GM21515 (cell line): ENCODE results near the gene PTH2R.
A peak's percentile ranks its signal among the peaks of the same experiment; 100 is the strongest.
"Not testable (repeated sequence)": the region's sequence is repeated elsewhere in the genome, so short reads cannot be mapped to it uniquely, and the experiment has no call there.

Source experiments
- ATAC-seq: cut with Tn5 transposase; IDR thresholded peaks from one replicate; pipeline ENCODE4 v1.9.1; 2021; ENCODE audit not compliant: unreplicated experiment

Gene PTH2R

DNA sequence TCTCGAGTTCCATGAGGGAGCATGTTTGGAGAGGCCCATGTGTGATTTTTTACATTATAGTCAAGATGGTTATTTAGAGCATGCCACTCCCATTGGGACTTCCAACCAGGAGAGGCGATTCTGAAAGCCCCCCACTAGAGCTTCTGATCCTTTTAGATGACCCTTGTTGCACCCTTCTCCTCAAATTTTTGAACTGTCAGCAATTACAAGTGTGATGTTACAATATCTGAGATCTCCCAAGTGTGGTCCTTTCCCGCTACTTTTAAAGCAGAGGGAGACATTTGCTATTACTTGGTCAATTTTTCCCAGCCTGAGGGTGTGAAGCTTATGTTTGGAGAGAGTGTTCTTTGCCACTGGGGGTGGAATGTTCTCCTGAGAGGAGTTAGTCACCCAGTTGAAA lies 16.7 kb upstream of the PTH2R start:
- no peak for ATAC-seq

- no peak for ATAC-seq
Observed at GRCh38 chr2:208392300-208392699, 14.3 kb upstream of the PTH2R start.

GRCh38 chr2:208396796-208397195 lies 9.8 kb upstream of the PTH2R start:
- ATAC-seq = not testable (repeated sequence)

DNA sequence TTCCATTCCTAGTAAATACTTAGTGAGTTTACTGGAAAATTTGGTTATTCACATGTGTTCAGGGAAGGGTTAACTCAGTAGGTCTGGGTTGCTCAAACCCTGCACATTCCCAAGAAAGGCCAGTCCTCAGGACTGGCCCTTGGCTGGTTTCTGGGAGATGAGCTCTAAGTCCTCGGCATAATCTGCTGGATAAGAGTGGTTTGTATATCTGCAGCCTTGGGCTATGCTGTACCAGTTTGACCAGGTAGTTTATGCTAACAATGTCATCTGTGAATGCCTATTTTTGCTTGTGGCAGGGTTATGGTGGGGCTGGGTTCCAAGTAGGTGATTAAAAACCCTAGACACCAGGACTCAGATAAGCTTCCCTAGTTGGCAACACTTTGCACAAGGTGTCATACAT lies 7.4 kb upstream of the PTH2R start:
- ATAC-seq = no peak

DNA sequence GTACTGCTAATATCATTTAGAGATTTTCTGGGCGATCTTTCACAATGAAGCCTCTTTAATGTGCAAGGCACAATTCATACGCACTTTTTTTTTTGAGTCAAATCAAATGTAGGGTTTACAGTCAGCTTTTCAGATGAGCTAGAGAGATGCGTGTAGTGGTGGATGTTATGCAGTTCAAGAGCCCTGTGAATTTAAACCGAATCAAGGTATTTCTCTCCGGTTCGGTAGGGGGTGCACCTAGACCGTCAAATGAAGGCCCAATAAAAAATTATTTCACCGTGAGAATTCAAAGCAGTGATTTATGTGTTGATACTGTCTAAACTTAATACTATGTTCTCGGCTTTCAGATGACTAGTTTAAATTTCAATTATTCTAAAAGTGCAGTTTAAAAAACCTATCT lies 1.1 kb downstream of the PTH2R start:
- no peak for ATAC-seq

DNA sequence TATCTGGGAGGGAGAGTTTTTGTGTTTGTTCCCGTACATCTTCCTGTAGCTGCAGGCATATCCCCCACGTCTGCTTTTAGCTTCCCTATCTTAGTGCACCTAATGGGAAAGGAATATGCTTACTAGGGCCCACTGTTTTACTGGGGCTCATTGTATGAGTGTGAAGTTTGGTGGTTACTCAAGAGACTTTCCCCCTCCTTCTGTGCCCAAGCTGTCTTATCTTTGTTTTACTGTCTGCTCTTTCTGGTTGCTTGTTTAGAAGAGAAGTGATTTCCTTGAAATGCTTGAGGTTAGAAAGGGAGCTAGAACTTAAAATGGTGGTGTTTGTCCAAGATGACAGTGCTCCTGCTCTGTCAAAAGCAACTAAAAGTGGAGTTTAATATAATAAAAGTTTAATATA lies 7.3 kb downstream of the PTH2R start:
- no peak for ATAC-seq

DNA sequence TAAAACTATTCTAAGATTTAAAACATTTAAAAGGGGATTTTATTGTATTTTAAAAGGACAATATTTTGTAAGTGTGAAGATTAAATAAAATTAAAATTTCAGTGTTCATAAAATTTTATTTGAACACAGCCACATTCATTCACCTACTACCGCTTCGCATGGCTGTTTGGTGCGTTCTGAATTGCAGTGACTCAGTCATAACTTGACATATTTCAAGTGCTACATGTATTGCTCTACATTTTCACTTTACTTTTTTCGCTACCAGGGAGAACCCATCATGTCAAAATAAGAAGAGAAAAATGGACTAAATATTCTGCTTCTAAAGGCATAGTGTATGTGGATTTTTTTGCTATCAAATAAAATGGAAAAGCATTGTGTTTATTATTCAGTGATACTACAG lies 8.7 kb downstream of the PTH2R start:
- peak; percentile 73 for ATAC-seq

DNA sequence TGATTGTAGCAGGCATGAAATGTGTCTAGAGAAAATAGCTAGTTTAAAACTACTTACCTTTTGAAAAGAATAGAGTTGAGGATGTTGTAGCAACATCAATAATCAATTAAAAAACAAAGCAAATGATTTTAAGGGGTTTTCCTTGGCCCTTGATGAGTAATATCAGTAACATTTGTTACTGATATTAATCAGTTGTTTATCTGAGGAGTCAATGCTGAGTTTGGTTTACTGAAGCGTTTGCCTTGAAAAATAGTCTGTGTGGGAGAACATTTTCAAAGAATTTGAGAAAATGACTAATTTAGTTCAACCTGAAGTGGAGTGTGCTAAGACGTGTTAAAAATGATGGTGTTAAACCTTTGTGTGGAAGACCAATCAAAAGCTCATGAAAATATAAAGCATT lies 9.3 kb downstream of the PTH2R start:
- ATAC-seq = peak; percentile 61

DNA sequence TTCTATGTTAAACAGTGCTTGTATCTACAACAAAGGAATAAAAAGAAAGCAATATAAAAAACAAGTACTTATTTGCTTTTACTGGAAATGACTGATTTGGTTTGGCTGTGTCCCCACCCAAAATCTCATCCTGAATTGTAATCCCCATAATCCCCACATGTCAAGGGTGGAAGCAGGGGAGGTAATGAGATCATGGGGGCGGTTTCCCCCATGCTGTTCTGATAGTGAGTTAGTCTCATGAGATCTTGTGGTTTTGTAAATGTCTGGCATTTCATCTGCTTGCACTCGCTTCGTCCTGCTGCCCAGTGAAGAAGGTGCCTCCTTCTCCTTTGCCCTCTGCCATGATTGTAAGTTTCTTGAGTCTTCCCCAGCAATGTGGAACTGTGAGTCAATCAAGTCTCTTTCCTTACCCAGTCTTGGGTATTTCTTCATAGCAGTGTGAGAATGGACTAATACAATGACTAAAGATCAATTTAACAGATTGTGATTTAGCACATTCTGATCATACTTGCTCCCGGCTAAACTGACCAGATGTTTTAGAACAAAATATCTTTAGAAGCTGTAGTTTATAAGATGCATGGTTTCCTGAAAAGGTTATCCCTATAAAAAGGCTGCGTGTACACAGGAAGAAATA lies 19.9 kb downstream of the PTH2R start:
- ATAC-seq = no peak

- ATAC-seq = no peak
Observed at GRCh38 chr2:208437755-208438154, 31.2 kb downstream of the PTH2R start.

- ATAC-seq = no peak
Observed at GRCh38 chr2:208440716-208441115, 34.1 kb downstream of the PTH2R start.

DNA sequence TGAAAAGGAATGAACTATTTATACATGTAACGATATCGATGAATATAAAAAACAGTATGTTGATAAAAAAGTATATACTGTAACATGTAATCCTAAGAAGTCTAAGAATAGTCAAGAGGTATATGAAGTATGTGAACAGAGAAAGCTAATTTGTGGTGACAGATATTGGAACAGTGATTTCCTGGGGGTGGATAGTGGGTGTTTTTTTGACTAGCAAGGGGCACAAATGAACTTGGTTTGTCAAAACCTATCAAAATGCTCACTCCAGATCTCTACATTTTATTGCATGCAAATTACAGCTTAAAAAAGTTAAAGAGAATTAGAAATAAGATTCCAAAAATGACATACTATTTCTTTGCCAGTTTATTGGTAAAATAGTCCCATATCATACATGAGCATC lies 35.4 kb downstream of the PTH2R start:
- no peak for ATAC-seq

- not testable (repeated sequence) for ATAC-seq
Observed at GRCh38 chr2:208447447-208447846, 40.9 kb downstream of the PTH2R start.

GRCh38 chr2:208451061-208451460 lies 44.5 kb downstream of the PTH2R start:
- ATAC-seq = no peak

- no peak for ATAC-seq
Observed at GRCh38 chr2:208454861-208455260, 48.3 kb downstream of the PTH2R start.

DNA sequence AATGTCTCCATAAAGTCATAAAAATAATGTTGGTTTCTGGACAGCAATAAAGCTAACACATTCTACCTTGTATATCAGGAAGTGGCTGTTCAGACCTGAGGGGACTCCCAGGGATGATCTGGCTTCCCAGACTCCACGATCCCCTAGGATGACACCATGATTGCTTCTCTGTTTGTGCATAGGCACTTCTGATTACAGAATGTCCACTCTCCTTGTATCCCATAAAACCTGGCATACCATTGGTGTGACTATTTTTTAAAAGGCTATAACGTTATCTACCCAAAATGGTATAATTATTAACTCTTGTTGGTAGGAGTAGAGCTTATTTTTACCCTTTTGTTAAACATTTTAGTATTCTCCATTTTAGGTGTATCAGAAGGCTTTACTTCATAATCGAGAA lies 57.1 kb downstream of the PTH2R start:
- ATAC-seq = no peak

GRCh38 chr2:208464205-208464604 lies 57.6 kb downstream of the PTH2R start:
- ATAC-seq = no peak

DNA sequence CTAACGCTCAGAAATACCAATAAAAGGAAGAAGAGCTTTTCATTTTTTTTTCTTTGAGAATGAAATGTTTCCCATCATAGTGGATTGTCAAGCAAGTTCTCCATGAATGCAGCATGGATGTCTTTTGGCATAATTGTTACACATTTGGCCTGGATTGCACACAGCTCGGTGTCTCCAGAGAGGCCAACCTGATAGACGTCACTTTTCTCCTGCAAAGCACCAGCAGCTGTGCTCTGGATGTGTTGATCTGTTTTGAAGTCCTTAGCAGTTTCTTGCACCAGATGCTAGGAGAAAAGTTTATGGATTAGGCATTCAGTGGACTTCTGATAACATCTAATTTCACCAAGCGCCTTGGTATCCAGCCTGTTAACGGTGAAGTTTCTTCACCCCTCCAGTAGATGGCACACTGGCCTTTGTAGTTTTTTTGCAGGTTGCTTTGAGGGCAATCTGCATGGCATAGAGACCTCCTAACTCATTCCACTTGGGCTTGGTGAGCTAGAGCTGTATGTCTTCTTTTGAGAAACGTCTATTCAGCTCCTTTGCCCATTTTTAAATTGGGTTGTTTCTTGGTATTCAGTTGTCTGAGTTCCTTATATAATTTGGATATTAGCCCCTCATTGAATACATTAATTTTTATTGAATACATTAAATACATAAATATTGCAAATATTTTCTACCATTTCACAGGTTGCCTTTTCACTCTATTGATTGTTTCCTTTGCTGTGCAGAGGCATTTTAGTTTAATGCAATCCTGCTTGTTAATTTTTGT lies 59.7 kb downstream of the PTH2R start:
- ATAC-seq = peak; percentile 67

DNA sequence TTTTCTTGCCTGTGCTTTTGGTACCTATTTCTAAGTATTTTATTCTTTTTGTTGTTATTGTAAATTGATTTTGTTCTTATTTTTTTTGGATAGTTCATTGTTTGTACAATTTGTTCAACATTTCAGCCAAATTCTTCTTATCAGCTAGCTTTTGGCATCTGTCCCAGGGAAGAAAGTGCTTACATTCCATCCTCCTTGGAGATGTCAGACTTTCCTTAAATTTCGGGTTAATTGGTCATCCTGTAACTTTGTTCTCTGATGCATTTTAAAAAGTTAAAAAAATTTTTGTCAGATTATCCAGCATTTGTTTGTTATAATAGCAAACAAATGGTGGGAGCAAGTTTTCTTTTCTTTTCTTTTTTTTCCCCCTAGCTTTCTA lies 60.3 kb downstream of the PTH2R start:
- no peak for ATAC-seq

DNA sequence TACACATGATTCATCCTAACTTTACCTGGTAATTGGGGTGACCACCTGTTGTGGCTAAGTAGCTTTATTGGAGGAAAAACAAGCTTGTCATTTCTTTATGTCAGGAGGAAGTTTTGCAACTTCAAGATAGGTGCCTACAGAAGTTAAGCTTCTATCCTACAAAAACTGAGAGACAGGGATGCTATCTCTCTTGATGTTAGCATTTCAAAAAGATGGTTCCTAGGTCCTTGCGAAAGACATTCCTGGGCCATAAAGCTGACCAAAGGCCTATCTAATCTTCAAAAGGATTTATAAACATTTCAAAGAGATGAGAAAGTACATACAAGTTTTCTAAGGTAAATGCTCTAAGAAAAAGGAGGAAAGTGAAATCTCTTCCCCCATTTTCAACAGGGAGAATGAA lies 61.0 kb downstream of the PTH2R start:
- no peak for ATAC-seq

GRCh38 chr2:208477741-208478140 lies 71.1 kb downstream of the PTH2R start:
- ATAC-seq = no peak

DNA sequence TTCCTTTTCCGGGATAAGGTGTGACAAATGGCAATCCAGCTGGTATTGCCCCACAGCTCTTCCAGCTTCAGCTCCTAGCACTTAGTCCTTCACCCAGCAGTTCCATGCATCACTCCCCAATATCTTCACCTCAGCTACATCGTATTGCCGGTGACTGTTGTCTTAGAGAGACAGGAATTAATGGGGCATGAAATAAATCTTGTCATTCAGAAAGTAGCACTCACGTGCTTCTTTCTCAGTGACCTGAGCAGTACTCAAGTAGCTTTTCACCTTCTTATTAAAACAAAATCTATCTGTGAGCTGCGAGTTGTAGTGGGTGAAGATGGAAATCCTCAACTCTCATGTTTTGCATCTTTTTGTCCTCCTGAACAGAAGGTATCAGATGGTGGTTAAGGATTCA lies 72.8 kb downstream of the PTH2R start:
- ATAC-seq = no peak

DNA sequence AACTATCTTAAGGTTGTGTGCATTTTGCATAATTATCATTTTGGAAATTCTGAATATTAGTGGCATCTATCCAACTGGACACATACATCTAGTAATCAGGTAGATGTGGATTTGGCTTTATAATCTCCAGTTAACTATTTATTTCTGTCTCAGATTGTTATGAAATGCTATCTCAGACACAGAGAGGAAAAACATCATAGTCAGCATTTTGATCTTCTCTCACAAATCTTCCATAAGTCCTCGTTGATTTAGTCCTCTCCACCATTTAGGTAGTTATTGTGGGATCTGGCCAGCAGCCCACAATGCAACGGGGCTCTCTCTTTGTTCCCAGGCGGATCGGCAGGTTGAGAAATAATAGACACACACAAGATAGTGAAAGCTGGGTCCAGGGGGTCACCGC lies 75.4 kb downstream of the PTH2R start:
- not testable (repeated sequence) for ATAC-seq
